Measurements from ENCODE around the gene HAGH. TPM values are rescaled to one million over a fixed set of nuclear protein-coding genes. Genes with fewer than 3 reads are reported as not detected.

Gene HAGH
- total RNA-seq, 1 experiment from 2014 or later = 36.0 TPM

DNA sequence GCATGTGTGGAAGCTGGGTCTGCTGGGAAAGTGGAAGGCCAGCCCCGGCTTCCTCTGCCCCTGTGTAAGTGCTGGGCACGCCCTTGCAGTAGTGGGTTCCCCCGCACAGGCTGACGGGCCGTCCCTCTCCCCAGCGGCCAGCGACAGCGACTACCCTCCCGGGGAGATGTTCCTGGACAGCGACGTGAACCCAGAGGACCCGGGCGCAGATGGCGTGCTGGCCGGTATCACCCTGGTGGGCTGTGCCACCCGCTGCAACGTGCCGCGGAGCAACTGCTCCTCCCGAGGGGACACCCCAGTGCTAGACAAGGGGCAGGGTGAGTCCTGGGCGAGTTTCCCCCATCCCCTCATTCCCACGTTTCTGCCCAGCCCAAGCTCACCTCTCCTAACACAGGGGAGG is 60.8 kb downstream of the HAGH start:
- Mint-ChIP-seq H3K27ac (no peak overlapping the region), H3K9me3 (no peaks in the 10 kb centered on the region), H3K36me3 (no peaks in the 10 kb centered on the region; the same call in 1 of the 2 replicates), H3K27me3 (ENCODE audit: low read depth) (no peaks in the 10 kb centered on the region), H3K4me1 (peaks cover 4% of the 10 kb centered on the region), H3K4me3 (no peak overlapping the region)
- TF ChIP-seq, protein P1, sequence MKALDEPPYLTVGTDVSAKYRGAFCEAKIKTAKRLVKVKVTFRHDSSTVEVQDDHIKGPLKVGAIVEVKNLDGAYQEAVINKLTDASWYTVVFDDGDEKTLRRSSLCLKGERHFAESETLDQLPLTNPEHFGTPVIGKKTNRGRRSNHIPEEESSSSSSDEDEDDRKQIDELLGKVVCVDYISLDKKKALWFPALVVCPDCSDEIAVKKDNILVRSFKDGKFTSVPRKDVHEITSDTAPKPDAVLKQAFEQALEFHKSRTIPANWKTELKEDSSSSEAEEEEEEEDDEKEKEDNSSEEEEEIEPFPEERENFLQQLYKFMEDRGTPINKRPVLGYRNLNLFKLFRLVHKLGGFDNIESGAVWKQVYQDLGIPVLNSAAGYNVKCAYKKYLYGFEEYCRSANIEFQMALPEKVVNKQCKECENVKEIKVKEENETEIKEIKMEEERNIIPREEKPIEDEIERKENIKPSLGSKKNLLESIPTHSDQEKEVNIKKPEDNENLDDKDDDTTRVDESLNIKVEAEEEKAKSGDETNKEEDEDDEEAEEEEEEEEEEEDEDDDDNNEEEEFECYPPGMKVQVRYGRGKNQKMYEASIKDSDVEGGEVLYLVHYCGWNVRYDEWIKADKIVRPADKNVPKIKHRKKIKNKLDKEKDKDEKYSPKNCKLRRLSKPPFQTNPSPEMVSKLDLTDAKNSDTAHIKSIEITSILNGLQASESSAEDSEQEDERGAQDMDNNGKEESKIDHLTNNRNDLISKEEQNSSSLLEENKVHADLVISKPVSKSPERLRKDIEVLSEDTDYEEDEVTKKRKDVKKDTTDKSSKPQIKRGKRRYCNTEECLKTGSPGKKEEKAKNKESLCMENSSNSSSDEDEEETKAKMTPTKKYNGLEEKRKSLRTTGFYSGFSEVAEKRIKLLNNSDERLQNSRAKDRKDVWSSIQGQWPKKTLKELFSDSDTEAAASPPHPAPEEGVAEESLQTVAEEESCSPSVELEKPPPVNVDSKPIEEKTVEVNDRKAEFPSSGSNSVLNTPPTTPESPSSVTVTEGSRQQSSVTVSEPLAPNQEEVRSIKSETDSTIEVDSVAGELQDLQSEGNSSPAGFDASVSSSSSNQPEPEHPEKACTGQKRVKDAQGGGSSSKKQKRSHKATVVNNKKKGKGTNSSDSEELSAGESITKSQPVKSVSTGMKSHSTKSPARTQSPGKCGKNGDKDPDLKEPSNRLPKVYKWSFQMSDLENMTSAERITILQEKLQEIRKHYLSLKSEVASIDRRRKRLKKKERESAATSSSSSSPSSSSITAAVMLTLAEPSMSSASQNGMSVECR (CRISPR knock-in tag; IDR thresholded peaks at IDR 0.05; ENCODE audit: borderline replicate concordance) = no peak
- TF ChIP-seq ATF1 (CRISPR knock-in tag; IDR thresholded peaks at IDR 0.05) (no peak), NR1H2 (CRISPR knock-in tag; IDR thresholded peaks at IDR 0.05) (no peak), SOX15 (CRISPR knock-in tag; IDR thresholded peaks at IDR 0.05) (no peak), NFYB (CRISPR knock-in tag; conservative IDR thresholded peaks at IDR 0.05; ENCODE audit: low read depth) (no peak), CREB1 (CRISPR knock-in tag; IDR thresholded peaks at IDR 0.05) (no peak), ZNF416 (CRISPR knock-in tag; IDR thresholded peaks at IDR 0.05) (no peak), HMGA2 (CRISPR knock-in tag; IDR thresholded peaks at IDR 0.05) (no peak), JUN (CRISPR knock-in tag; IDR thresholded peaks at IDR 0.05) (no peak)
- TF ChIP-seq, protein P2, sequence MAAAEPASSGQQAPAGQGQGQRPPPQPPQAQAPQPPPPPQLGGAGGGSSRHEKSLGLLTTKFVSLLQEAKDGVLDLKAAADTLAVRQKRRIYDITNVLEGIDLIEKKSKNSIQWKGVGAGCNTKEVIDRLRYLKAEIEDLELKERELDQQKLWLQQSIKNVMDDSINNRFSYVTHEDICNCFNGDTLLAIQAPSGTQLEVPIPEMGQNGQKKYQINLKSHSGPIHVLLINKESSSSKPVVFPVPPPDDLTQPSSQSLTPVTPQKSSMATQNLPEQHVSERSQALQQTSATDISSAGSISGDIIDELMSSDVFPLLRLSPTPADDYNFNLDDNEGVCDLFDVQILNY (CRISPR knock-in tag; IDR thresholded peaks at IDR 0.05) = no peak
- TF ChIP-seq, protein P3, sequence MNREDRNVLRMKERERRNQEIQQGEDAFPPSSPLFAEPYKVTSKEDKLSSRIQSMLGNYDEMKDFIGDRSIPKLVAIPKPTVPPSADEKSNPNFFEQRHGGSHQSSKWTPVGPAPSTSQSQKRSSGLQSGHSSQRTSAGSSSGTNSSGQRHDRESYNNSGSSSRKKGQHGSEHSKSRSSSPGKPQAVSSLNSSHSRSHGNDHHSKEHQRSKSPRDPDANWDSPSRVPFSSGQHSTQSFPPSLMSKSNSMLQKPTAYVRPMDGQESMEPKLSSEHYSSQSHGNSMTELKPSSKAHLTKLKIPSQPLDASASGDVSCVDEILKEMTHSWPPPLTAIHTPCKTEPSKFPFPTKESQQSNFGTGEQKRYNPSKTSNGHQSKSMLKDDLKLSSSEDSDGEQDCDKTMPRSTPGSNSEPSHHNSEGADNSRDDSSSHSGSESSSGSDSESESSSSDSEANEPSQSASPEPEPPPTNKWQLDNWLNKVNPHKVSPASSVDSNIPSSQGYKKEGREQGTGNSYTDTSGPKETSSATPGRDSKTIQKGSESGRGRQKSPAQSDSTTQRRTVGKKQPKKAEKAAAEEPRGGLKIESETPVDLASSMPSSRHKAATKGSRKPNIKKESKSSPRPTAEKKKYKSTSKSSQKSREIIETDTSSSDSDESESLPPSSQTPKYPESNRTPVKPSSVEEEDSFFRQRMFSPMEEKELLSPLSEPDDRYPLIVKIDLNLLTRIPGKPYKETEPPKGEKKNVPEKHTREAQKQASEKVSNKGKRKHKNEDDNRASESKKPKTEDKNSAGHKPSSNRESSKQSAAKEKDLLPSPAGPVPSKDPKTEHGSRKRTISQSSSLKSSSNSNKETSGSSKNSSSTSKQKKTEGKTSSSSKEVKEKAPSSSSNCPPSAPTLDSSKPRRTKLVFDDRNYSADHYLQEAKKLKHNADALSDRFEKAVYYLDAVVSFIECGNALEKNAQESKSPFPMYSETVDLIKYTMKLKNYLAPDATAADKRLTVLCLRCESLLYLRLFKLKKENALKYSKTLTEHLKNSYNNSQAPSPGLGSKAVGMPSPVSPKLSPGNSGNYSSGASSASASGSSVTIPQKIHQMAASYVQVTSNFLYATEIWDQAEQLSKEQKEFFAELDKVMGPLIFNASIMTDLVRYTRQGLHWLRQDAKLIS (CRISPR knock-in tag; IDR thresholded peaks at IDR 0.05; ENCODE audit: borderline replicate concordance) = no peak
- TF ChIP-seq, protein P4, sequence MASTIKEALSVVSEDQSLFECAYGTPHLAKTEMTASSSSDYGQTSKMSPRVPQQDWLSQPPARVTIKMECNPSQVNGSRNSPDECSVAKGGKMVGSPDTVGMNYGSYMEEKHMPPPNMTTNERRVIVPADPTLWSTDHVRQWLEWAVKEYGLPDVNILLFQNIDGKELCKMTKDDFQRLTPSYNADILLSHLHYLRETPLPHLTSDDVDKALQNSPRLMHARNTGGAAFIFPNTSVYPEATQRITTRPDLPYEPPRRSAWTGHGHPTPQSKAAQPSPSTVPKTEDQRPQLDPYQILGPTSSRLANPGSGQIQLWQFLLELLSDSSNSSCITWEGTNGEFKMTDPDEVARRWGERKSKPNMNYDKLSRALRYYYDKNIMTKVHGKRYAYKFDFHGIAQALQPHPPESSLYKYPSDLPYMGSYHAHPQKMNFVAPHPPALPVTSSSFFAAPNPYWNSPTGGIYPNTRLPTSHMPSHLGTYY (CRISPR knock-in tag; IDR thresholded peaks at IDR 0.05) = no peak
- TF ChIP-seq, protein P5, sequence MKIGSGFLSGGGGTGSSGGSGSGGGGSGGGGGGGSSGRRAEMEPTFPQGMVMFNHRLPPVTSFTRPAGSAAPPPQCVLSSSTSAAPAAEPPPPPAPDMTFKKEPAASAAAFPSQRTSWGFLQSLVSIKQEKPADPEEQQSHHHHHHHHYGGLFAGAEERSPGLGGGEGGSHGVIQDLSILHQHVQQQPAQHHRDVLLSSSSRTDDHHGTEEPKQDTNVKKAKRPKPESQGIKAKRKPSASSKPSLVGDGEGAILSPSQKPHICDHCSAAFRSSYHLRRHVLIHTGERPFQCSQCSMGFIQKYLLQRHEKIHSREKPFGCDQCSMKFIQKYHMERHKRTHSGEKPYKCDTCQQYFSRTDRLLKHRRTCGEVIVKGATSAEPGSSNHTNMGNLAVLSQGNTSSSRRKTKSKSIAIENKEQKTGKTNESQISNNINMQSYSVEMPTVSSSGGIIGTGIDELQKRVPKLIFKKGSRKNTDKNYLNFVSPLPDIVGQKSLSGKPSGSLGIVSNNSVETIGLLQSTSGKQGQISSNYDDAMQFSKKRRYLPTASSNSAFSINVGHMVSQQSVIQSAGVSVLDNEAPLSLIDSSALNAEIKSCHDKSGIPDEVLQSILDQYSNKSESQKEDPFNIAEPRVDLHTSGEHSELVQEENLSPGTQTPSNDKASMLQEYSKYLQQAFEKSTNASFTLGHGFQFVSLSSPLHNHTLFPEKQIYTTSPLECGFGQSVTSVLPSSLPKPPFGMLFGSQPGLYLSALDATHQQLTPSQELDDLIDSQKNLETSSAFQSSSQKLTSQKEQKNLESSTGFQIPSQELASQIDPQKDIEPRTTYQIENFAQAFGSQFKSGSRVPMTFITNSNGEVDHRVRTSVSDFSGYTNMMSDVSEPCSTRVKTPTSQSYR (CRISPR knock-in tag; IDR thresholded peaks at IDR 0.05) = no peak
- no peak for DNase-seq (ENCODE audit: low spot score)
- ATAC-seq = no peak
- CTCF ChIA-PET = interaction anchor here (2.5 kb wide), 1 partner anchor 17 kb away, joined by 17 read pairs; the partner anchor contains the start of genes NUBP2 and SPSB3
- POLR2A ChIA-PET = interaction anchor here (1.0 kb wide), 1 partner anchor 345 kb away, joined by 3 read pairs; the partner anchor contains the start of gene UQCC4

Measured in WTC11 (cell line).